ENCODE results near the gene VSIG10L2.
A peak's percentile ranks its signal among the peaks of the same experiment; 100 is the strongest.
"Not testable (repeated sequence)": the region's sequence is repeated elsewhere in the genome, so short reads cannot be mapped to it uniquely, and the experiment has no call there.

VSIG10L2 gene

DNA sequence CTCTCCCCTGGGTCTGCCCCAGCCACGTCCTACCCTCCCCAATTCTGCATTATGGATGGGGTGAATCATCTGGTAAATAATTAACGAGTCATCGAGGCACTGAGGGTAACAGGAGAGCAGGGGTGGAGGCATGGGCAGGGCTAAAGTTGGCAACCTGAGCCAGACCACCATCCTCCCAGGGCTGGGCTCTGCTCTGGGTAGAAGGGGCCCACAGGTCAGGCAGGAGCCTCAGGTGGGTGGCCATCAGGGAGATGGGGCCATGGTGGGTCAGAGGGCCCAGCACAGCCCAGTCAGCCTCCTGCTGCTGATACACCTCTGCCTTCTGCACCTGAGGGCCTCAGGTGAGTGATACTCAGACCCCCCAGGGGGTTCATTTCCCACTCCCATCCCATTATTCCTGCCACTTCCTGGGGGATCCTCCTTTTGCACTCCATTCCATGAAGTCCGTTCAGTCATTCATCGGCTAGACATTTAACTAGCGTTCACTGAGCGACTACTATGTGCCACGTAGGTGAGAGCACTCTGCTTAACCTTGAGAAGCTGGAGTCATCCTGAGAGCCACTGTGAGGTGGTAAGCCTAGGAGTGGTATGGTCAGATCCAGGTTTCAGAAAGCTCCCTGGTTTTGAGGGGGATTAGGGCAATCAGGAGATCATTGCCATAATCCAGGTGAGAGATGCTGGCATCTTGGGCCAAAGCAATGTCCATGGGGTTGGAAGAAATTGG lies at the start of gene VSIG10L2:
Gene VSIG10L2, plus strand, starts transcription at position 248 of the 724 bp plus-strand sequence. Its CDS starts 12 bp downstream, at position 260.
- DNase-seq, result no peak

DNA sequence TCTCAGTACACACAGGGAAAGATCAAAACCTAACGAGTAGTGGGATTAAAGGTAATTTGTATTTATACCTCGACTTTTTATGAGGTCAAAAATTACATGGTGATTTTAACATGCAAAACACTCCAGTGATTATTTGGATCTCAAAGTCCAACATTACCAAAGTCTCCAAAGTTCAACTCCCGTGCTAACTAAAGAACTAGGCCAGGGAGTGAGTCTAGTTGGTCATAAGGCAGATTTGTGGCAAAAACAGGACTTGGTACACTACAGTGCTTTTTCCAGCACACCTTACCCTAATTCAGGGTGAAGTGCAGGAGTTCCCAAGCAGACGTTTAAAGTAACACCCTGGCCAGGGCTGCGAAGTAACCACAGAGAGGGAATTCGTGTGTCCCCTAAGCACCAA lies 44.0 kb upstream of the VSIG10L2 start:
- no peak for DNase-seq

DNA sequence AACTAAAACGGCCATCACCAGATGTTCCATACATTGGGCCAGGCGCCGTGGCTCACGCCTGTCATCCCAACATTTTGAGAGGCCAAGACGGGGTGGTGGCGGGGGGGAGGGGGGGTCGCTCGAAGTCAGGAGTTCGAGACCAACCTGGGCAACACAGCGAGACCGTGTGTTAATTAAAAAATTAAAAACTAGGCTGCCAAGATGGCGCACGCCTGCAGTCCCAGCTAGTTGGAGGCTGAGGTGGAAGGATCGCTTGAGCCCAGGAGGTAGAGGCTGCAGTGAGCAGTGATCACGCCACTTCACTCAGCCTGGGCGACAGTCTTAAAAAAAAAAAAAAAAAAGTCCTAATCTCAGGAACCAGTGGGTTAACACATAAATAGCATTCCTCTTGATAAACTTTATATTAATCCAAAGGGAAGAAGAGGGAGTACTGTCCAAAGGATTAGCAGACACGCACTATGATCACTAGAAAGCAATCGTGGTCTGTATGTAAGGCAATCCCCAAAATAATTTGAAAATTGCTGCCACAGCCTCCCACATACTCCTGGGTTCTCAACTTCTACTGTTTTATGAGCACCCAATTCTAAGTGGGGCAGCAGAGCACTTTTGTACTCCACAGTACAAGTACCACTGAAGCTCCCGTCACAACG lies 43.4 kb upstream of the VSIG10L2 start:
- no peak for DNase-seq

DNA sequence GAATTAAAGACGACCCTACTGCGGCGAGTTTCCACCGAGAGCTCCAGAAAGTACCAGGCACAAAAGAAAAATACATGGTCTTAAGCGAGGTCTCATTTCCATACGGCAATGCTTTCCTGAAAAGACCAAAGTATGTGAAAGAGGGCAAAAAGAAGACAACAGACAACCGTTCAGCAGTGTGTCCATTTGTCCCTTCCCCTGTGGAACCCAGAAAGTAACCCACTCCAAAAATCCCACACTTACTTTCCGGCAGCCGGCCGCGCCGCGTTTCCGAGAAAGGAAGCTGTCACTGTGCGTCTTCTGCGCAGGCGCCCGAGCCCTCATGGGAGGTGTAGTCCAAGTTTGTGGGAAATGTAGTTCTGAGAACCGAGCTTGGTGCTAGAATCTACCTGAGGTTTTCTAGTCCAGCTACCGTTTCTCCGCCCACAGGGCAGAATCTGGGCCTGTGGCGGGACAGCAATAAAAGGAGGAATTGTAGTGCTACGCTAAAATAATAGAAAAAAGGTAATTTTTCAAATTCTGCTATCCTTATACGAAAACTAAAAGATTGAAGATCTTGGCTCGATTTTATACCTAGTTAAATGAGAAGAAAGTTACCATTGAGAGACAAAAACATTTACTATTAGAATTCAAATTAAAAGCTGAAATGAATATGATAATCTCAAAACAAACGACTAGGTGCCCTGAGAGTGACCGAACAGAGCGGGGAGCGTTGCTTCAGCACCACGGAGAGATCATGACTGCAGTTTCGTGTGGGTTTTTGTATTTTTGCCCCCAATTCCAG lies 42.7 kb upstream of the VSIG10L2 start, which contains the start of gene PUS3:
Gene PUS3, minus strand, starts transcription at position 280 of the 784 bp plus-strand sequence. CDS start 6,922 bp downstream, outside the sequence.
- peak; percentile 85 to 91 for DNase-seq

DNA sequence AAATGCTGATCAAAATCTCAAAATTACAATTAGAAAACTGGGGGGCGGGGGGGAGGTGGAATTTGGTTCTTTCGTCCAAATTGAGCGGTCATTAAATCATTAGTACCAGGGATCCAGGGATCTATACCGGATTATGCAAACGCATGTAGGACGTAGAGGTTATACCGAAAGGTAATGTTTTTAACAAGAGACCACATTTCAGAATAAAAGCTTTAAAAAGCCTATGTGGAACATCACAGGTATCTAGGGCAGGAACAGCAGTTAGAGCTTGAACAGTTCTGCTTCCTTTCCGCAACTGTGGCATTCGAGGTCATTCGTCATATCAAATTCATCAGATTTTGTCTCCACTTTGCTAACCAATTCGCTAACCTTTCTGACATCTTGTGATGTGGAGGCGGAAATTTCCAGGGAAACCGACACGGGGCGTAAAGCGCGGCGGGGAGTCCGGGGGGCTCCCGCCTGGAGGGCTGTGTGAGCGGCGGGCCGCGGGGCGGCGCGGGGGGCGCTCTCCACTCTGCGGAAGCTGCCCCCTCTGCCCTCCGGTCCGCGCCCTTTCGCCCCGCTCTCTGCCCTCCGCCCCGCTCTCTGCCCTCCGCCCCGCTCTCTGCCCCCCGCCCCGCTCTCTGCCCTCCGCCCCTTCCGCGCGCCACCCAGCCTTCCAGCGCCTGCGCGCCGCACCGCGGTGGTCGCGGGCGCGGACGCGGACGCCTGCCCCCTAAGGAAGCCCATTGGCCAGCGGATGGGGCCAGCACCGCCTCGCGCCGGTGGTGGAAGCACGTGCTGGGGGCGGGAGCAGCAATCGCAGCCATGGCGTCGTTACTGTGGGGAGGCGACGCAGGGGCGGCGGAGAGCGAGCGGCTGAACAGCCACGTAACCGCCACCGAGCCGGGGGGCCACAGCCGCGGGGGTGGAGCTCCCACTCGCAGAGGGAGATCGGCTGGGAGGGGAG lies 41.9 kb upstream of the VSIG10L2 start, which contains the start of gene DDX25:
Gene DDX25, plus strand, starts transcription at position 798 of the 949 bp plus-strand sequence. Its CDS starts 10 bp downstream, at position 808.
- DNase-seq, result peak; percentile 77 to 86

DNA sequence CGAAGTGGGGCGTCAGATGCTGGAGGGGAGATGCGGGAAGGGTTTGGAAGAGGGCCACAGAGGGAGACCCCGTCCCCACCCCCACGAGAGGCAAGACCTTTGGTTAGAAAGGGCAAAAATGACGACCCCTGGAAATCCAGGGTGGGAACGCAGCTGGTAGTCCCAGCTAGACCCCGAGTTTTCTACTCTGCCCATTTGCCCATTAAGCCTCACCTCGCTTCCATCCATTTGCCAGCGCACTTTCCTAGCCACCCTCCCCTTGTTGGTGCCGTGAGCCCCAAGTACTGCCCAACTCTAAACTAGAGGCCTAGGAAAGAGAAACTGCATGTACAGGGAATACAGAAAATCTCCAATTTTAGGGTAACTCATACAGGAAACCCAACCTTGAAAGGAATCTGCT lies 41.2 kb upstream of the VSIG10L2 start:
- no peak for DNase-seq

DNA sequence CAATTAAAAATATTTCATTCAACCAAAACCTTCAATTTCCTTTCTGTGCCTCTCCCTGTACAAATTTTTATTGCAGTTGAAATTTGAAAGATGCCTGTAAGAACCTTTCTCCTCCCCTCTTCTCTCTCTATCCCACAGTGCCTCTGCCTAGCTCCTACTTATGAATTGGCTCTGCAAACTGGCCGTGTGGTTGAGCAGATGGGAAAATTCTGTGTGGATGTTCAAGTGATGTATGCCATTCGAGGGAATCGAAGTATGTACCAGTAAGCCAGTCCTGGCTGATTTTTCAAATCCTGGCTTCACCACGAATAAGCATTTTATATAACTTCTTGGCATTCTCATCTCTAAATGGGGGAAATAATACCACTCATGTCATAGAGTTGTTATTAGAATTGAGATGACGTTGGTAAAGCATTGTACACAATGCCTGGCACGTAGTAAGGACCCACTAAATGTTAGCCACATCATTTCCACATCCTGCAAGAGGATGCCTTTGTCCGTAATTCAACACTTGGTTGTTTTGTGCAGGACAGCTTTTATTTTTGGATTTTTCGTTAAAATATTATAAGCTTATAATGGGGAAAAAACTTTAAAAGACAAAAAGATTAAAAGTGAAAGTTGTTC lies 35.5 kb upstream of the VSIG10L2 start:
- no peak for DNase-seq

DNA sequence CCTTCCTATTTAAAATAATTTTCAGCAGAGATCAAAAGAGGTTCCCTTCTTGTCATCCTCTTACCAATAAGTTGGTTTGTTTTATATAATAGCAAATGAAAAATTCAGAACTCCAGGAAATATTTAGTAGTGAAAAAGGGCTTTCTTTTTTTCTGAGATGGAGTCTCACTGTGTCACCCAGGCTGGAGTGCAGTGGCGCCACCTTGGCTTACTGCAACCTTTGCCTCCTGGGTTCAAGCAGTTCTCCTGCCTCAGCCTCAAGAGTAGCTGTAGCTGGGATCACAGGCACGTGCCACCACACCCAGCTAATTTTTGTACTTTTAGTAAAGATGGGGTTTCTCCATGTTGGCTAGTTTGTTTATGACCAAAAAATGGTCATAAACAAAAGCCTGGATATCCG lies 31.2 kb upstream of the VSIG10L2 start:
- DNase-seq, result not testable (repeated sequence)

DNA sequence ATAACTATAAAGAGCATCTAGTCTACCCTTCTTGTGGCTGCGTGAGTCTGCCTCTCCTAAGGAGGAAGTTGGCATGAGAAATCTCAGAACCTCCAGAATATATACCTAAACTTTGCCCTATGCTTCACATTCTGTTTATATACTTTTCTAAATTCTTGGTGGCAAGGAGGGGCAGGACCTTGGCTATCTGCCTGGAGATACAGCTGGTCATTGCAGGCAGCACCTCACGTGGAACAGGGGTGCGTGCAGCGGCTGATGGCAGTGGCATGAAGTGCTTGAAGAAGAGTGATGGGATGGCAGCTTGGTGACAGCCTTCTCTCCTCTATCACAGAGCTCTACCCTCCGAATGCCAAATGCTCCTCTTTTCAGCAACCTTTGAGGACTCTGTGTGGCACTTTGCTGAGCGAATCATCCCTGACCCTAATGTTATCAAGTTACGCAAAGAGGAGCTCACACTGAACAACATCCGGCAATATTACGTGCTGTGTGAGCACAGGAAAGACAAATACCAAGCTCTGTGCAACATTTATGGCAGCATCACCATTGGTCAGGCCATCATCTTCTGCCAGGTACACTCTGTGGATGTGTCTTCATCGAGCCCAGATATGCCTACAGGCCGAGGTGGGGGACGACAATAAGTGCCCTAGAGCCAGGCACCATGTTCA lies 29.0 kb upstream of the VSIG10L2 start:
- DNase-seq, result no peak

DNA sequence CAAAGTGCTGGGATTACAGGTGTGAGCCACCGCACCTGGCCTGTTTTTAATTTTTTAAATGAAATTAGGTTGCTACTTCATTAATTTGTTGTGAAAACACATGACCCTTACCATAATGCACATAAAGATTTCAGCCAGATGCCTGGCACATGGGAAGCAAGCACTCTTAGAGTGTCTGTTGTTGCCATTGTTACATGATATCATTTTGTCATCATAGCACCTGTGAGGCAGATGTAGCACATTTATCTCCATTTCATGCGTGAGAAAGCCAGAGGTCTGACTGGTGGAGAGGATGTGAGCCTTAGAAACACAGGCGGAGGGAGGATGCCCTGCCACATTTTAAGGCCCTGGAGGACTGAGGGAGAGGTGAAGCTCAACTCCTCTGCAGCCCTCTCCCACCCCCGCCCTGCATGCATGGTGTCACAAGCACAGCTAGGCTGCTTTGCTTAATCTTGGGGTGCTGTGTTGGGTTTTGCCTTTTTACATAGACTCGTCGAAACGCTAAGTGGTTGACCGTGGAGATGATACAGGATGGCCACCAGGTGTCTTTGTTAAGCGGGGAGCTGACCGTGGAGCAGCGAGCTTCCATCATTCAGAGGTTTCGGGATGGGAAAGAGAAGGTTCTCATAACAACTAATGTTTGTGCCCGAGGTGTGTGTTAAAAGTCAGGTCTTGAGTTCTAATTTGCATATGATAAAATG lies 27.6 kb upstream of the VSIG10L2 start:
- DNase-seq, result no peak

DNA sequence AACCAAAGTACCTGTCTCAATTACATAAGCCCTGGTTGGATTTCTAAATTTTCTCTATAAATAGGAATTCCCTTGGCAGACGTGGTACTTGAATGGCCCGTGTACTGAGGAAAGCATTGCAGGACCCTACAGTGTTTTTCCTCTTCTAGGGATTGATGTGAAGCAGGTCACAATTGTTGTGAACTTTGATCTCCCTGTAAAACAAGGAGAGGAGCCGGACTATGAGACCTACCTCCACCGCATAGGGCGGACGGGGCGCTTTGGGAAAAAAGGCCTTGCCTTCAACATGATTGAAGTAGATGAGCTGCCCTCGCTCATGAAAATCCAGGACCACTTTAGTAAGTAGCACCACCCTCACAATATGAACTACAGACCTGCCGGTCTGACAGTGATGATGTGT lies 24.8 kb upstream of the VSIG10L2 start:
- no peak for DNase-seq

DNA sequence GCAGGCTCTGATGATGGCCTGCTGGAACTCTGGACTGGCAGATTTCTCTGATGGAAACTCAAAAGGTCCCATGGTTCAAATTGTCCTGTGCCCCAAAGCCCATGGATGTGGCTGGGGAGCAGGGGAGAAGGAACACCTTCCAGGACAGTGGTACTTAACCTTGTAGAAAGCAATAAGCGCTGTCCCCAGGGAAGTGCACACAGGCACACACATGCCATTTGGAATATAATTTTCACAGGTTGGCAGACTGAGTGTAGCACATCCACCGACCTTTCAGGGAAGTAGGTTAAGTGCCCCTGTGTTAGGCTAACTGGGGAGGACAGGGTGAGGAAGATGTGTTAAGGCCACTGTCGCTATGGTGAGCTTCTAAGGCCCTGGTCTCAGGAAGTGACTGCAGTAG lies 23.7 kb upstream of the VSIG10L2 start:
- DNase-seq, result no peak

DNA sequence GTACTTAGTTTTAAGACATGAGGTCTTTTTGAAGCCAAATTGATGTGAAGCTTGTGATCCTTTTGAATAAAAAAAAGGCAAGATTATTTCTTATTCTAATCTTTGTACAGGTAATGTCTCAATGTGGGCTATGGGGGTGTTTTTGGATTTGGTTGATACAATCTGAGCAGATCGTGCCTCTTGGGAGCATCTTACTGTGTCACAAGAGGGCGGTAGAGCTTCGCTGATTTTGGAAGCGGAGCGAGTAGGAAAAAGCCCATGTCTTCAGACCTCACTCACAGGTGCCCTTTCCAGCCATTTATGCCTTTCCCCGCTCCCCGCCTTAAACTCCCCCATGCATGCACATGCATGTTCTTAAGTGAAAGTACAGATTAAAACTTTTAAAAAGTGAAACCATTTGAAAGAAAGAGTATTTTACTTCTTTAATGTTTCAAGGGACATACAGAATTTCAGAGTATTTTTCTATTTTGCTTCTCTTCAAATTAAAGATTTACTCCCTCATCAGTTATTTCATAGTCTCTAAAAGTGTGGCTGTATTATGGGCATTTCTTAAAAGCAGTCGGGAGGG lies 22.7 kb upstream of the VSIG10L2 start:
- peak; percentile 43 to 54 for DNase-seq

DNA sequence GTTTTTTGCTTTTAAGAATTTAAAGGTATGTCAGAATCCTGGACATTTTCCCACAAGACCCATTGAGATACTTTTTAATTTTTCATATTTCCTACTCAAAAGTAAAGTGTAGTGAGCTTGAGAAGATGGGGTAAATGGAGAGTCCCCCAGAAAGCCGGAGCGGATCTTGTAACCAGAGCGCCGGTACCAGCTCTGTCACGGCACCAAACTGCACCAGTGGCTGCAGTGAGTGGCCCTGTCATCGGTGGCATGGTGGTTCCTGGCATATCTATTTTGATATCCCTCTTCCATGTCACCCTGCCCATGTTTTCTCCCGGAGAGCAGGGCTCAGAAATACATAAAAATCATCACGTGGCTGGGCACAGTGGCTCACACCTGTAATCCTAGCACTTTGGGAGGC lies 22.2 kb upstream of the VSIG10L2 start:
- DNase-seq, result no peak

DNA sequence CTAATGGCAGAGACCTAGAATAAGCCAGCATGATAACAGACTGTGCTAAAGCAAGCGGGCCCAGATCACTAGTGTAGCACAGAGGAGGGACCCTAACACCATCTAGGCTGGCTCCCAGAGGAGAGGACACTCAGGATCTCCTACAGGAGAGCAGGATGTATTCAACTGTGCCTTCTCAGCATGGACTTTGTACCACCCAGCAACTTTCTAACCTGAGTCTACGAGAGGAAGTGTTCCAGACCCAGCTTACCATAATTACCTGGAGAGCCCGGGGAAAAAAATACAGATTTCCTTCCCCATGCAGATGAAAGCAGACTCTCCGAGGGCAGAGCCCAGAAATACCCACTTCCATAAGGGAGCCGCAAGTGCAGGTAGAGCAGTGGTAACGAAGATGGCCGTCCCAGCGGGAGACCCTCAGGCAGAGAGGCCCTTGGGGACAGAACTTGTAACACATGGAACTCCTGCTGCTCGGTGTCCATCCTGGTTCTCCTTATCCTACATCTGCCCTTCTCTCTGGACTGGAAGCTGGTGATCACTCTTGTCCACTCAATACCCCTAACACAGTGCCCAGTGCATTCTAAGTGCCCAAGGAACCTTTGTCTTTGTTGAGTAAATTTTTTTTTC lies 21.3 kb upstream of the VSIG10L2 start:
- DNase-seq, result no peak

DNA sequence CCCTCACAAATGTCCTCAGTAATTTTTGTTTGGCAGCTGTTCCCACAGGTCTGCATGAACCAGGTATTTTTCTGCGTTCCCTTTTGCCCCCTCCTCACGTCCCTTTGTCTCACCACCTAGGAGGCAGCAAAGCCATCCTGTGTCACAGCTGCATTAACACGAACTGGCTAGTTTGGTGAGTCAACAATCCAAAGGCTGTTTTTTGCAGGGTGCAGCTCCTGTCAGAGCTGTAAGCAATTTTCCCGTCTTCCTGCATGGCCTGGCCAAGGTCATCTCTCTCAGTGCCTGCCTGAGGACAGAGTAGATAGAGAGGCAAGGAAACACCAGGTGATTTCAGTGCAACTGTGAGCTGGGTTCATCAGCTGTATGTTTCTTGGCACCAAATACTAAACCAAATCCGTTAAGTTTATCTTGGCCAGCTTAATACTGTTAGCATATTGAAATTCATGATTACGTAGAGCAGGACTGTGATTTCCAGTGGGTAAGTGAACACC lies 20.6 kb upstream of the VSIG10L2 start:
- DNase-seq, result no peak

DNA sequence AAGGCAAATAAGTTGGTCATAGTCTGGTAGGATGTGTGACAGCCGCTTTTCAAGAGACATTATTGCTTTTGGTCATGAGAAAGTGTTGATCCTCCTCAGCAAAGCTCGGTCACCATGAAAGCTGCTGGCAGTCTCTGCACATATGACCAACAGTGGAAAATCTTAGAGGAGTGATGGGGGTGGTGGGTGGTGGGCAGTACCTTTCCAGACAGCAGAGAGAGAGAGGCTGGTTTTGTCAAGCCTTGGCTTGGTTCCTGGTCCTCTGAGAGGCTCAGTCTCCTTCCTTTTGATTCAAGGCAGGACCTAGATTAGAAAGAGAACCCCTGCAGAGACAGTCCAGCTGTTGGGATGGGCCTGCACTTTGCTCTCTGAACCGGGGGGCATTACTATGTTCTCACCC lies 20.0 kb upstream of the VSIG10L2 start:
- DNase-seq, result no peak

DNA sequence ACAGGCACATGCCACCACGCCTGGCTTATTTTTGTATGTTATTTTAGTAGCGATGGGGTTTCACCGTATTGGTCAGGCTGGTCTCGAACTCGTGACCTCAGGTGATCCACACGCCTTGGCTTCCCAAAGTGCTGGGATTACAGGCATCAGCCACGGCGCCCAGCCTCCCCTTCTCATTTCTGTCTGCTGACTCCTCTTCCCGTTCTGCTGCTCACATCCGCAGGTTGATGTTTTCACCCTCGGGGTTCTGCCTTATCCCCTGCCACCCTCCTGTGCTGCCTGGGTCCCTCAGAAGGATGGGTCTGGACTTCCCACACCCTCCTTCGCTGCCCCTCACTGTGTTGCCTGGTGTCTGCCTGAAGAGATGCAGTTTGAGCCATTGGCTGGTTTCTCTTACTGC lies 19.2 kb upstream of the VSIG10L2 start:
- no peak for DNase-seq

DNA sequence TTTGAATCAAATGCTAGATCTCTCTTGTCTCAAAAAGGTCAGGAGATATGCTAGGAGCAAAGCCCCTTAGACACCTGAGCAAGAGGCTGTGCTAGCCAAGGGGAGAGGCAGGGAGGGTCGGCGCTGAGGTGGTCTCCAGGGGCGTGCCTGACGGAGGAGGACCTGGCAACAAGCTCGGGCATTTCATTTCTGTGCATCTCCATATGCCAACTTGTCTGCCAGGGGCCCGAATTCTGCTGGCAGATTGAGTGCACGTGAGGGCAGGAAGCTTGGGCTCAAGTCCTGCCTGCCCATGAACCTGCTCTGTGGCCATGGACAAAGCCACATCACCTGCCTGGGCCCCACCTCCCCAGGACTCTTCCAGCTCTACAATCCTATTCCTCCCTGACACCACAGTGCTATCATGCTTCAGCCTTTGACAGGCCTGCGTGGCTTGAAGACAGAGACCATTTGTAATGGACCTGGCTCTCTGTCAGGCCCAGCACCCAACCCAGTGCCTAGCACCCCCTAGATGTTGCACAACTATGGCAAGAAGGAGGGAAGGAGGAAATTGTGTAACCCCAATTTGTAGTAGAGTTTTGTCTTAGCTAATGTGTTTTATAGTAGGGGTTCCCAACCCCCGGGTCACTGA lies 16.3 kb upstream of the VSIG10L2 start:
- DNase-seq, result no peak
